IMR-90 (cell line): ENCODE data around the gene DNAJC5. TPM values are rescaled to one million over a fixed set of nuclear protein-coding genes. Genes with fewer than 3 reads are reported as not detected.

ENCODE experiments used
- ATAC-seq: fragments of 200-7000 bp; cut with Tn5 transposase; 2 replicates; pipeline ENCODE4 v1.9.1; 2020; ENCODE audit warnings: low read depth, mild to moderate bottlenecking, moderate library complexity
- BruUV-seq: library from RNA; stranded (reverse); fragments of 400-500 nt; replicated peaks from 2 replicates; lab custom pipeline; 2021; lab: Mats Ljungman, UMichigan
- CTCF ChIA-PET: fragments of 300-600 bp; formaldehyde crosslinking; extraction: SDS; loops from one replicate; lab custom pipeline; 2021; ENCODE audit warnings: antibody characterized with exemption; lab: Yijun Ruan, JAX
- POLR2A ChIA-PET: fragments of 300-600 bp; sonication (Branson Sonifier 250); formaldehyde crosslinking; loops from one replicate; lab custom pipeline; 2022; ENCODE audit warnings: antibody characterized with exemption; ENCODE audit not compliant: unreplicated experiment; lab: Charles Lee
- DNase-seq: peaks from one replicate; pipeline ENCODE4 v3.0.0; 2013
- H2AFZ ChIP-seq: replicated peaks from 2 replicates; pipeline ENCODE3; 2013; ENCODE audit warnings: low read length, mild to moderate bottlenecking; ENCODE audit not compliant: poor library complexity
- H2AK5ac ChIP-seq: 2 replicates; pipeline ENCODE4 v1.6.1; 2013; ENCODE audit warnings: low read depth, low read length, inconsistent platforms
- H2AK9ac ChIP-seq: replicated peaks from 2 replicates; pipeline ENCODE3; 2013; ENCODE audit warnings: mild to moderate bottlenecking, low read depth, low read length, moderate library complexity; ENCODE audit not compliant: poor library complexity
- H2BK120ac ChIP-seq: 2 replicates; pipeline ENCODE4 v1.6.1; 2013; ENCODE audit warnings: low read depth, low read length, inconsistent platforms
- H2BK15ac ChIP-seq: 3 replicates; pipeline ENCODE4 v1.6.1; 2013; ENCODE audit warnings: low read depth, low read length, inconsistent platforms
- H2BK20ac ChIP-seq: 2 replicates; pipeline ENCODE4 v1.6.1; 2013; ENCODE audit warnings: low read depth, mild to moderate bottlenecking, inconsistent platforms, low read length, moderate library complexity
- H2BK5ac ChIP-seq: 2 replicates; pipeline ENCODE4 v1.6.1; 2013; ENCODE audit warnings: mild to moderate bottlenecking, low read depth, low read length, inconsistent platforms; ENCODE audit not compliant: poor library complexity, severe bottlenecking
- H3K14ac ChIP-seq: replicated peaks from 2 replicates; pipeline ENCODE4 v1.6.1; 2013; ENCODE audit warnings: low read depth, low read length, inconsistent platforms
- H3K18ac ChIP-seq: 2 replicates; pipeline ENCODE4 v1.6.1; 2013; ENCODE audit warnings: low read depth, low read length, control low read depth
- H3K23ac ChIP-seq: 2 replicates; pipeline ENCODE4 v1.6.1; 2013; ENCODE audit warnings: low read depth, low read length, inconsistent platforms
- H3K27ac ChIP-seq: 2 replicates; pipeline ENCODE4 v1.5.1; 2013; ENCODE audit warnings: mild to moderate bottlenecking, control low read depth, low read length; ENCODE audit not compliant: insufficient read depth
- H3K27me3 ChIP-seq: 2 replicates; pipeline ENCODE4 v1.6.1; 2013; ENCODE audit warnings: low read length; ENCODE audit not compliant: control insufficient read depth, insufficient read depth
- H3K36me3 ChIP-seq: 2 replicates; pipeline ENCODE4 v1.6.1; 2013; ENCODE audit warnings: low read length, mixed read lengths; ENCODE audit not compliant: control insufficient read depth, insufficient read depth
- H3K4ac ChIP-seq: 2 replicates; pipeline ENCODE4 v1.6.1; 2013; ENCODE audit warnings: low read depth, low read length, inconsistent platforms
- H3K4me1 ChIP-seq: 2 replicates; pipeline ENCODE4 v1.6.1; 2013; ENCODE audit warnings: low read length, mixed read lengths; ENCODE audit not compliant: control insufficient read depth, insufficient read depth
- H3K4me2 ChIP-seq: 2 replicates; pipeline ENCODE4 v1.6.1; 2013; ENCODE audit warnings: low read depth, mild to moderate bottlenecking, control low read depth, low read length, moderate library complexity
- H3K4me3 ChIP-seq: 2 replicates; pipeline ENCODE4 v1.5.1; 2013; ENCODE audit warnings: low read depth, mild to moderate bottlenecking, control low read depth, low read length, moderate library complexity; ENCODE audit not compliant: insufficient read depth
- H3K56ac ChIP-seq: 2 replicates; pipeline ENCODE4 v1.6.1; 2013; ENCODE audit warnings: low read length, inconsistent platforms; ENCODE audit not compliant: insufficient read depth; ENCODE audit errors: extremely low read depth
- H3K79me1 ChIP-seq, 2 experiments: 2 replicates each; pipeline ENCODE4 v1.6.1; 2013; ENCODE audit warnings: low read length in 2 of 2, inconsistent platforms in 1 of 2, low read depth in 1 of 2
- H3K9ac ChIP-seq: 2 replicates; pipeline ENCODE4 v1.6.1; 2013; ENCODE audit warnings: low read depth, low read length, control low read depth
- H3K9me1 ChIP-seq: 2 replicates; pipeline ENCODE4 v1.6.1; 2013; ENCODE audit warnings: low read length, inconsistent platforms; ENCODE audit not compliant: insufficient read depth
- H3K9me3 ChIP-seq: 2 replicates; pipeline ENCODE4 v1.6.1; 2013; ENCODE audit warnings: low read length; ENCODE audit not compliant: control insufficient read depth, insufficient read depth
- H4K20me1 ChIP-seq: 2 replicates; pipeline ENCODE4 v1.6.1; 2013; ENCODE audit warnings: low read length, inconsistent platforms; ENCODE audit not compliant: insufficient read depth
- H4K5ac ChIP-seq: 2 replicates; pipeline ENCODE4 v1.6.1; 2013; ENCODE audit warnings: mild to moderate bottlenecking, low read depth, low read length, control low read depth
- H4K8ac ChIP-seq, 2 experiments: 2 replicates each; pipeline ENCODE4 v1.6.1; 2013; ENCODE audit warnings: low read depth in 2 of 2, low read length in 2 of 2, control low read depth in 1 of 2, inconsistent platforms in 1 of 2
- H4K91ac ChIP-seq: 2 replicates; pipeline ENCODE4 v1.6.1; 2013; ENCODE audit warnings: low read depth, low read length, inconsistent platforms; ENCODE audit not compliant: insufficient read depth
- BHLHE40 ChIP-seq: fragments of 150-350 bp; IDR thresholded peaks from 2 replicates; pipeline ENCODE4 v1.6.1; 2016; ENCODE audit warnings: mild to moderate bottlenecking, low read depth, low read length
- CEBPB ChIP-seq: IDR thresholded peaks from 2 replicates; pipeline ENCODE4 v1.6.1; 2012; ENCODE audit warnings: low read depth, low read length, improper control_type of control experiment
- CHD1 ChIP-seq: IDR thresholded peaks from 2 replicates; pipeline ENCODE4 v1.6.1; 2012; ENCODE audit warnings: low read depth, low read length, improper control_type of control experiment
- FOS ChIP-seq: fragments of 150-350 bp; IDR thresholded peaks from 2 replicates; pipeline ENCODE4 v1.6.1; 2016; ENCODE audit warnings: low read depth, low read length
- MAFK ChIP-seq: IDR thresholded peaks from 2 replicates; pipeline ENCODE4 v1.6.1; 2012; ENCODE audit warnings: low read depth, low read length, improper control_type of control experiment
- MAZ ChIP-seq: IDR thresholded peaks from 2 replicates; pipeline ENCODE4 v1.6.1; 2012; ENCODE audit warnings: low read depth, mild to moderate bottlenecking, low read length, improper control_type of control experiment, moderate library complexity, borderline replicate concordance
- MXI1 ChIP-seq: IDR thresholded peaks from 2 replicates; pipeline ENCODE4 v1.6.1; 2012; ENCODE audit warnings: low read depth, mild to moderate bottlenecking, low read length, moderate library complexity, borderline replicate concordance
- NFE2L2 ChIP-seq: fragments of 150-350 bp; IDR thresholded peaks from 2 replicates; pipeline ENCODE4 v1.6.1; 2016; ENCODE audit warnings: low read depth, mild to moderate bottlenecking, low read length
- POLR2A ChIP-seq: IDR thresholded peaks from 2 replicates; pipeline ENCODE4 v1.6.1; 2012; ENCODE audit warnings: mild to moderate bottlenecking, low read depth, low read length
- RAD21 ChIP-seq: IDR thresholded peaks from 2 replicates; pipeline ENCODE4 v1.6.1; 2012; ENCODE audit warnings: low read length, improper control_type of control experiment
- RCOR1 ChIP-seq: IDR thresholded peaks from 2 replicates; pipeline ENCODE4 v1.6.1; 2012; ENCODE audit warnings: mild to moderate bottlenecking, low read length, improper control_type of control experiment; ENCODE audit not compliant: insufficient replicate concordance
- RFX5 ChIP-seq: IDR thresholded peaks from 2 replicates; pipeline ENCODE4 v1.8.0; 2012; ENCODE audit warnings: low read depth, mild to moderate bottlenecking, low read length, moderate library complexity
- SMC3 ChIP-seq: fragments of 150-350 bp; IDR thresholded peaks from 2 replicates; pipeline ENCODE4 v1.6.1; 2016; ENCODE audit warnings: low read depth, mild to moderate bottlenecking, antibody characterized with exemption, low read length, moderate library complexity
- WGBS, 2 experiments: methylation state at CpG; one replicate each; pipeline versions ENCODE4 v1.1.5 to v1.1.7; 2013; ENCODE audit warnings: missing lambda C conversion rate in 2 of 2; ENCODE audit not compliant: insufficient read length in 1 of 2; ENCODE audit errors: extremely low coverage in 2 of 2; 5-methylcytosine and 5-hydroxymethylcytosine counted together
- dilution Hi-C: fragments of 300-500 bp; cut with HindIII; formaldehyde crosslinking; loops from one replicate; pipeline ENCODE4 v1.14.3; 2018; ENCODE audit warnings: low sequenced_read_pairs; ENCODE audit not compliant: unreplicated experiment
- in situ Hi-C: fragments of 300-500 bp; cut with MboI; formaldehyde crosslinking; loops from 3 replicates; pipeline ENCODE4 v1.14.3; 2019; ENCODE audit warnings: low sequenced_read_pairs, inconsistent platforms, mixed read lengths
- intact Hi-C: fragments of 100-400 bp; cut with micrococcal nuclease; formaldehyde crosslinking; loops from 2 replicates; pipeline ENCODE4 v1.10.0; 2022
- polyA plus RNA-seq, 3 experiments: library from polyadenylated mRNA; depleted of rRNA; stranded (reverse); fragments of >200 nt; gene quantifications; 2 replicates each; pipeline ENCODE4 v1.2.3, GENCODE V29; 2012; ENCODE audit warnings: low replicate concordance in 1 of 3
- total RNA-seq: library from RNA; depleted of rRNA; stranded (reverse); fragments of >200 nt; gene quantifications from 2 replicates; pipeline ENCODE4 v1.2.3, GENCODE V29; 2012
- TF ChIP-seq, protein P1 (sequence below): fragments of 150-350 bp; IDR thresholded peaks from 2 replicates; pipeline ENCODE4 v1.6.1; 2017; ENCODE audit warnings: mild to moderate bottlenecking, antibody characterized with exemption, low read length, low read depth
- TF ChIP-seq, protein P2 (sequence below): conservative IDR thresholded peaks from 2 replicates; pipeline ENCODE4 v1.5.1; 2012; ENCODE audit warnings: mild to moderate bottlenecking, low read depth, low read length, improper control_type of control experiment
- TF ChIP-seq, protein P3 (sequence below): fragments of 150-350 bp; IDR thresholded peaks from 2 replicates; pipeline ENCODE4 v1.6.1; 2016; ENCODE audit warnings: low read depth, mild to moderate bottlenecking, low read length, moderate library complexity, borderline replicate concordance

The DNAJC5 gene
- total and polyA plus RNA-seq, 2 of the 4 experiments (the other 2 are of a cell fraction) = 35.6 to 45.2 TPM

DNA sequence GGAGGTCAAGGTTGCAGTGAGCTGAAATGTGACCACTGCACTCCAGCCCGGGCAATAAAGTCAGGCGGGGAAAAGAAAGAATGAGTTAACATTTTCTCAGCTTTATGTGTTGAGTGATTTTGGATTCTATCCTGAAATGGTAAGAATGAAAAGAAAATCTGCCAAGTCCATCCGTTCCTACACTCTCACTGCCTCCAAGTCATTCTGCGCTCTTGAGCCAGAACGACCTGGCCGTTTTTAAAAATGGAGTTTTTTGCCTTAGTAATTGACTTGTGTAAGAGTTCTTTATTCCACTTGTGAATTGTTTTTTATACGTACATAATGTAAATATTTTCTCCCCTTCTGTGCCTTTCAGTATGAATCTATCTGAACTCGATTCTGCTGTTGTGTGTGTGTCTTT lies 28.7 kb downstream of the DNAJC5 start:
- peaks cover 30 to 78% of the 10 kb centered on the region in 2 experiments for H3K79me1 ChIP-seq
- no peak overlapping the region for H2BK20ac ChIP-seq
- H2AK9ac ChIP-seq = no peak overlapping the region
- H3K9me3 ChIP-seq = no peaks in the 10 kb centered on the region
- H3K27me3 ChIP-seq = no peaks in the 10 kb centered on the region
- H3K4me1 ChIP-seq = no peaks in the 10 kb centered on the region
- no peak overlapping the region for H3K9ac ChIP-seq
- intact Hi-C loops (no loop called here), dilution Hi-C loops (no loop called here), in situ Hi-C loops (no loop called here)
- H4K5ac ChIP-seq = no peak overlapping the region
- H3K14ac ChIP-seq = no peak overlapping the region
- H4K20me1 ChIP-seq = peaks cover 76% of the 10 kb centered on the region
- no peak overlapping the region for H3K4me2 ChIP-seq
- H4K8ac ChIP-seq = no peak overlapping the region
- BruUV-seq = no TSS peak
- H2BK5ac ChIP-seq = no peak overlapping the region
- H2AFZ ChIP-seq = no peak overlapping the region
- H3K23ac ChIP-seq = no peak overlapping the region
- ChIA-PET POLR2A (no interaction called here), CTCF (no interaction called here)
- H3K4me3 ChIP-seq = no peak overlapping the region
- no peaks in the 10 kb centered on the region for H3K9me1 ChIP-seq
- no peak for ATAC-seq
- DNase-seq = no peak
- no peak overlapping the region for H3K18ac ChIP-seq
- H3K4ac ChIP-seq = no peak overlapping the region
- no peak overlapping the region for H2BK15ac ChIP-seq
- H2BK120ac ChIP-seq = no peak overlapping the region
- no peak overlapping the region for H4K91ac ChIP-seq
- no CpG with 5 or more reads among the region's 8 CpGs for WGBS, 2 experiments
- no peak overlapping the region for H3K56ac ChIP-seq
- TF ChIP-seq MAZ = no peak
- no peak for TF ChIP-seq RFX5
- no peak for TF ChIP-seq POLR2A
- no peak for TF ChIP-seq SMC3
- TF ChIP-seq, protein P1, sequence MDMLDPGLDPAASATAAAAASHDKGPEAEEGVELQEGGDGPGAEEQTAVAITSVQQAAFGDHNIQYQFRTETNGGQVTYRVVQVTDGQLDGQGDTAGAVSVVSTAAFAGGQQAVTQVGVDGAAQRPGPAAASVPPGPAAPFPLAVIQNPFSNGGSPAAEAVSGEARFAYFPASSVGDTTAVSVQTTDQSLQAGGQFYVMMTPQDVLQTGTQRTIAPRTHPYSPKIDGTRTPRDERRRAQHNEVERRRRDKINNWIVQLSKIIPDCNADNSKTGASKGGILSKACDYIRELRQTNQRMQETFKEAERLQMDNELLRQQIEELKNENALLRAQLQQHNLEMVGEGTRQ = no peak
- no peak for TF ChIP-seq FOS
- TF ChIP-seq MAFK = no peak
- no peak for TF ChIP-seq BHLHE40
- TF ChIP-seq RAD21 = no peak
- no peak for TF ChIP-seq CHD1
- TF ChIP-seq, protein P2, sequence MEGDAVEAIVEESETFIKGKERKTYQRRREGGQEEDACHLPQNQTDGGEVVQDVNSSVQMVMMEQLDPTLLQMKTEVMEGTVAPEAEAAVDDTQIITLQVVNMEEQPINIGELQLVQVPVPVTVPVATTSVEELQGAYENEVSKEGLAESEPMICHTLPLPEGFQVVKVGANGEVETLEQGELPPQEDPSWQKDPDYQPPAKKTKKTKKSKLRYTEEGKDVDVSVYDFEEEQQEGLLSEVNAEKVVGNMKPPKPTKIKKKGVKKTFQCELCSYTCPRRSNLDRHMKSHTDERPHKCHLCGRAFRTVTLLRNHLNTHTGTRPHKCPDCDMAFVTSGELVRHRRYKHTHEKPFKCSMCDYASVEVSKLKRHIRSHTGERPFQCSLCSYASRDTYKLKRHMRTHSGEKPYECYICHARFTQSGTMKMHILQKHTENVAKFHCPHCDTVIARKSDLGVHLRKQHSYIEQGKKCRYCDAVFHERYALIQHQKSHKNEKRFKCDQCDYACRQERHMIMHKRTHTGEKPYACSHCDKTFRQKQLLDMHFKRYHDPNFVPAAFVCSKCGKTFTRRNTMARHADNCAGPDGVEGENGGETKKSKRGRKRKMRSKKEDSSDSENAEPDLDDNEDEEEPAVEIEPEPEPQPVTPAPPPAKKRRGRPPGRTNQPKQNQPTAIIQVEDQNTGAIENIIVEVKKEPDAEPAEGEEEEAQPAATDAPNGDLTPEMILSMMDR = no peak
- TF ChIP-seq, protein P3, sequence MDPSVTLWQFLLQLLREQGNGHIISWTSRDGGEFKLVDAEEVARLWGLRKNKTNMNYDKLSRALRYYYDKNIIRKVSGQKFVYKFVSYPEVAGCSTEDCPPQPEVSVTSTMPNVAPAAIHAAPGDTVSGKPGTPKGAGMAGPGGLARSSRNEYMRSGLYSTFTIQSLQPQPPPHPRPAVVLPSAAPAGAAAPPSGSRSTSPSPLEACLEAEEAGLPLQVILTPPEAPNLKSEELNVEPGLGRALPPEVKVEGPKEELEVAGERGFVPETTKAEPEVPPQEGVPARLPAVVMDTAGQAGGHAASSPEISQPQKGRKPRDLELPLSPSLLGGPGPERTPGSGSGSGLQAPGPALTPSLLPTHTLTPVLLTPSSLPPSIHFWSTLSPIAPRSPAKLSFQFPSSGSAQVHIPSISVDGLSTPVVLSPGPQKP = no peak
- no peak for TF ChIP-seq NFE2L2
- no peak for TF ChIP-seq MXI1
- TF ChIP-seq RCOR1 = no peak
- no peak for TF ChIP-seq CEBPB
- peaks cover 22% of the 10 kb centered on the region for H3K36me3 ChIP-seq
- H3K27ac ChIP-seq = no peak overlapping the region
- no peak overlapping the region for H2AK5ac ChIP-seq
